Mucosa of descending colon (tissue), 3 donors: Measurements from ENCODE around the gene AOPEP. TPM values are rescaled to one million over a fixed set of nuclear protein-coding genes. Genes with fewer than 3 reads are reported as not detected.
A peak's percentile ranks its signal among the peaks of the same experiment; 100 is the strongest.

ENCODE experiments used
- ATAC-seq: fragments of 200-7000 bp; cut with Tn5 transposase; one replicate; pipeline ENCODE4 v1.9.1; 2020; ENCODE audit warnings: mild to moderate bottlenecking, moderate library complexity
- DNase-seq, 3 donors: peaks; one replicate each; pipeline ENCODE4 v3.0.0-alpha.2; 2020
- H3K36me3 ChIP-seq: fragments of 200-600 bp; one replicate; pipeline ENCODE4 v1.8.0; 2021; ENCODE audit warnings: low read depth, mild to moderate bottlenecking
- H3K4me1 ChIP-seq: fragments of 200-600 bp; one replicate; pipeline ENCODE4 v1.8.0; 2021; ENCODE audit warnings: low read depth, mild to moderate bottlenecking
- H3K4me3 ChIP-seq: fragments of 200-600 bp; one replicate; pipeline ENCODE4 v1.8.0; 2021; ENCODE audit warnings: mild to moderate bottlenecking
- H3K9me3 ChIP-seq: fragments of 200-600 bp; one replicate; pipeline ENCODE4 v1.8.0; 2021; ENCODE audit warnings: mild to moderate bottlenecking
- intact Hi-C, 2 donors: fragments of 100-400 bp; cut with DNase I in 1 of 2; cut with micrococcal nuclease in 1 of 2; formaldehyde crosslinking; loops; one replicate each; pipeline versions ENCODE4 v1.11.0 to v1.11.1; 2022; cut with DNase I, micrococcal nuclease
- total RNA-seq, 3 donors: library from RNA; stranded (reverse); fragmentation: NEBNext Ultra II Directional in 2 of 3; extraction: Animal tissue kit (Norgen Biotek cat#: 25700) in 2 of 3; gene quantifications; one replicate each; pipeline versions ENCODE4 v1.2.1 to v1.2.4, GENCODE V29; 2021 to 2023
- TF ChIP-seq, protein P1 (sequence below): fragments of 200-600 bp; IDR thresholded peaks from one replicate; pipeline ENCODE4 v1.8.0; 2022; ENCODE audit warnings: antibody characterized with exemption, mild to moderate bottlenecking
- donor health status: DM: no; HTN: no; CAD: no; lungs with moderate emphysema.
- donor health status: DM: no; HTN: no; CAD: no.
- donor health status: DM: no; HTN: yes; CAD: no.

The AOPEP gene
- total RNA-seq, 3 donors from 2014 or later = 47.5 to 102 (median 57.8) TPM

DNA sequence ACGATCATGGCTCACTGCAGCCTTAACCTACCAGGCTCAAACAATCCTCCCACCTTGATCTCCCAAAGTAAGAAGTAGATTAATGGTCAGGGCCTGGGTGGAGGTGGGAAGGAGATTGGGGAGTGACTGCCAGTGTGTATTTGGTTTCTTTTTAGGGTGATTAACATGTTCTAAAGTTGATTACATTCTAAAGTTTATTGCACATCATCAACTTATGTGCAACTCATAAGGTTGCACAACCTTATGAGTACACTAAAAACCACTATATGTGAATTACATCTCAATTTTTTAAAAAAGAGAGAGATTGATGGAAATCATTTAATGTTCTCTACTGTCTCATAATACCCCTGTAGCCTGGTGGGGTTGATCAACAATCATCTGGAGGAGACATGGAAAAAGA lies 218.1 kb downstream of the AOPEP start:
- peaks cover 17% of the 10 kb centered on the region for H3K4me1 ChIP-seq
- TF ChIP-seq, protein P1, sequence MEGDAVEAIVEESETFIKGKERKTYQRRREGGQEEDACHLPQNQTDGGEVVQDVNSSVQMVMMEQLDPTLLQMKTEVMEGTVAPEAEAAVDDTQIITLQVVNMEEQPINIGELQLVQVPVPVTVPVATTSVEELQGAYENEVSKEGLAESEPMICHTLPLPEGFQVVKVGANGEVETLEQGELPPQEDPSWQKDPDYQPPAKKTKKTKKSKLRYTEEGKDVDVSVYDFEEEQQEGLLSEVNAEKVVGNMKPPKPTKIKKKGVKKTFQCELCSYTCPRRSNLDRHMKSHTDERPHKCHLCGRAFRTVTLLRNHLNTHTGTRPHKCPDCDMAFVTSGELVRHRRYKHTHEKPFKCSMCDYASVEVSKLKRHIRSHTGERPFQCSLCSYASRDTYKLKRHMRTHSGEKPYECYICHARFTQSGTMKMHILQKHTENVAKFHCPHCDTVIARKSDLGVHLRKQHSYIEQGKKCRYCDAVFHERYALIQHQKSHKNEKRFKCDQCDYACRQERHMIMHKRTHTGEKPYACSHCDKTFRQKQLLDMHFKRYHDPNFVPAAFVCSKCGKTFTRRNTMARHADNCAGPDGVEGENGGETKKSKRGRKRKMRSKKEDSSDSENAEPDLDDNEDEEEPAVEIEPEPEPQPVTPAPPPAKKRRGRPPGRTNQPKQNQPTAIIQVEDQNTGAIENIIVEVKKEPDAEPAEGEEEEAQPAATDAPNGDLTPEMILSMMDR = no peak
- H3K9me3 ChIP-seq = no peaks in the 10 kb centered on the region
- DNase-seq (no peak), ATAC-seq (peak; percentile 44)
- no peak overlapping the region for H3K4me3 ChIP-seq
- intact Hi-C loops = no loop called here
- no peaks in the 10 kb centered on the region for H3K36me3 ChIP-seq

DNA sequence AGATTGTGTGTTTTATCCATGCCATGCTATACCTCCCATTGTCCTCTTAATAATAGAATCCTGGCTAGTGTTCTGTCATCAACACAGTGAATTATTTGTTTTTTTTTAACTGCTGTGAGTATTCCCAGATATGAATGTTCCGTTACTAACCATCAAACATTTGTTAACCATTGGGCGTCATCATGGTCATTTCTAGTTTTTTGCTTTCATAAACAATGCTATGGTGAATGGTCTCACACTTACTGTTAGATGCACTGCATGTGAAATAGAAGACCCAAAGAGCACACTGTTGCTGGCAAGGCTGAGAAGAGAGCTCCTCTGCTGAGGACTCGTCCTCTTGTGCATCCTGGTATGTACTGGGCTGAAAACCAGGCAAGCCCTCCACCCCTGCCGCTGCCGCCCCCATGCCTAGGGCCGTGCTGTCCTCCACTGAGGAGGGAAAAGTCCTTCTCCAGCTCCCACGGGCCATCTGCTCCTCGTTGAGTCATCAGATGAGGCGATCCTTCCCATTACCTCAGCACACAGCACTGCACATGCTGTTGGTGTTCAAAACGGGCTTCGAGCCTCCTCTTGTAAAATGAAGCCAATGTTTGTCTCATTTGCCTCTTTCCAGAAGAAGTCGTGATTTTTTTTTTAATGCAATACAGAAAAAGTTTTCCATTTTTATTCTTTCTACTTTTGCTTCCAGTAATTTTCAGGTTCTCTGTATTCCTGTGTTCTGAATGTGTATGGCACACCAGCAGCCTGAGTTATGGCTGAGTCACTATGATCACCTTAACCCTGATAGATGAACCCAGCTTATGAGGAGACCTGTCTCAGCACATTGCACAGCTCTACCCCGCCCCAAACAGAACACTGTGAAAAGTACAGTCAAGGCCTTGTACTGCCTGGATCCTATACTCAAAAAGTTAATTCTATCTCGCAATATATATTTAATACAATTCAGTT lies 219.0 kb downstream of the AOPEP start:
- Histone ChIP-seq H3K36me3 (no peaks in the 10 kb centered on the region), H3K4me1 (peaks cover 17% of the 10 kb centered on the region), H3K9me3 (no peaks in the 10 kb centered on the region), H3K4me3 (no peak overlapping the region)
- DNase-seq (peak in 1 of 3 donors; percentile 64), ATAC-seq (peak; percentile 60)
- intact Hi-C loops = no loop called here
- TF ChIP-seq, protein P1 = no peak

DNA sequence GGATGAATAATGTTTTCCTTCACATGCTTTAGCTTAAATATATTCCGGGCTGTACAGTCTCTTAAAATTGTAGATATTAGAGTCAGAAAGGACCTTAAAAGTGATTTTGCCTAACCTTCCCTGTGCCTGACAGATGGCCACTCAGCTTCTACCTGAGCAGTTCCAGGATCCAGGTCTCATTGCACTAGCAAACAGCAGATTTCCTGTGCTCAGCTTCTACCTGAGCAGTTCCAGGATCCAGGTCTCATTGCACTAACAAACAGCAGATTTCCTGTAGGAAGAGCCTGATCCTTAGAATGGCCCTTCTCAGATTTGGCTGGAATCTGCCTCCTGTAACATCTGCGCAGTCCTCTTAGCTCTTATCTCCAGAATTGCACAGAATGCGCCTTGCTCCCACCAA lies 219.8 kb downstream of the AOPEP start:
- TF ChIP-seq, protein P1 = no peak
- no peak for ATAC-seq
- peaks cover 14% of the 10 kb centered on the region for H3K4me1 ChIP-seq
- no peak overlapping the region for H3K4me3 ChIP-seq
- no peaks in the 10 kb centered on the region for H3K36me3 ChIP-seq
- H3K9me3 ChIP-seq = no peaks in the 10 kb centered on the region
- intact Hi-C loops = no loop called here
- no peak for DNase-seq

DNA sequence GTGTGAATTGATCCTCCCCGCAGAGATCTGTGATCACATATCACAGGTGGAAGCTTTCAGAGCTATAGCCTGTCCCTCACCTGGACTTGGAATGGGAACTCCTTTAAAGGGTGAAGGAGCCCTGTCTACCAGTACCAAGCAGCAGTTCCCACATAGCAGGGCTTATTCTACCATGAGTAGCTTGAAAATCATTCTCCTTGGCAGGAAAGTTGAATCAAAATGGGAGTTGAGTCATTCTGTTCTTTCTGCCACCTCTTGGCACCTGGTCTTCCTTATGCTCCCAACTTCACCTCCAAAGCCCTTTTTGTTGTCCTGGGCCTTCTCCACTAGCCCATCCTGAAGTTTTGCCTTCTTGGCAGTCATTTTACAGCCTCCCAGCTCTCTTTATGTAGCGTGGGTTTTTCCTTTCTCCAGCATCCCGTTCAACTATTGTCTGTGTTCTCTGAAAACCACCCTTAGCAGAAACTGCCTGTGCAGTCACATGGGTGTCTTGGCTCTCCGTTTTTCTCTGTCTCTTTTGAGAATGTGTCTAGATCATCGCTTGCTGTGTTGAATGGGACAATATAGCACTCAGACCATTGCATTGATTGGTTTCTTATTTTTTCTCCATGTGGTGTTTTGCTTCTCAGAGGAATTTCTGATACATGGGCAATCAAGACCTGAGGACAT lies 222.2 kb downstream of the AOPEP start:
- Histone ChIP-seq H3K36me3 (no peaks in the 10 kb centered on the region), H3K4me1 (peaks cover 22% of the 10 kb centered on the region)

DNA sequence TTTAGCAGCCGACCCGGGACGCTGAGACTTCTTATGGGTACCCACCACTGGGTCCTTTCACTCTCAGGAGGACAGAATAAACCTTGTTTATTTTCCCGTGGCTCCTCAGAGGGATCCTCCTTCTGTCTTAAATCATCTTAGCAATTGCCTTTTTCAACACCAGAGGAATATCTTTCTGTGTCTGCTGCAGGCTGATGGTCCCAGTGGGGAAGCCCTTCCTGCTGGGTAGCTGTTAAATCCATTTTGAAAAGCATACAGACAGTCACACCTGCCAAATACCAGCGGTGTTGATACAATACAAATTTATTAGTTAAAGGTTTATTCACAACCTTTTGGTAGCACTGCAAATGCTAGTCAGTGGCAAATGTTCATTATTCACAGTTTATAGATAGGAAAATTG lies 222.9 kb downstream of the AOPEP start:
- no peak for ATAC-seq
- intact Hi-C loops = no loop called here
- Histone ChIP-seq H3K9me3 (no peaks in the 10 kb centered on the region), H3K4me1 (peaks cover 22% of the 10 kb centered on the region), H3K36me3 (no peaks in the 10 kb centered on the region), H3K4me3 (no peak overlapping the region)
- TF ChIP-seq, protein P1 = no peak
- DNase-seq = no peak

More for the DNA sequence above, 222.2 kb downstream of the AOPEP start:
- ATAC-seq (no peak), DNase-seq (no peak)
- TF ChIP-seq, protein P1 = no peak
- intact Hi-C loops = no loop called here
- H3K9me3 ChIP-seq = no peaks in the 10 kb centered on the region
- no peak overlapping the region for H3K4me3 ChIP-seq
